HG03457 (cell line): ENCODE measurements around the gene KAZN.
"Not testable (repeated sequence)": the region's sequence is repeated elsewhere in the genome, so short reads cannot be mapped to it uniquely, and the experiment has no call there.

ENCODE experiments used
- ATAC-seq: cut with Tn5 transposase; IDR thresholded peaks from one replicate; pipeline ENCODE4 v1.9.1; 2021; ENCODE audit warnings: moderate number of reproducible peaks; ENCODE audit not compliant: unreplicated experiment

KAZN gene

GRCh38 chr1:14962407-14962806, 363.9 kb downstream of the KAZN start:
- ATAC-seq, result no peak

GRCh38 chr1:14963791-14964710, 365.6 kb downstream of the KAZN start:
- not testable (repeated sequence) for ATAC-seq

GRCh38 chr1:14964711-14965055, 366.2 kb downstream of the KAZN start:
- ATAC-seq, result no peak

DNA sequence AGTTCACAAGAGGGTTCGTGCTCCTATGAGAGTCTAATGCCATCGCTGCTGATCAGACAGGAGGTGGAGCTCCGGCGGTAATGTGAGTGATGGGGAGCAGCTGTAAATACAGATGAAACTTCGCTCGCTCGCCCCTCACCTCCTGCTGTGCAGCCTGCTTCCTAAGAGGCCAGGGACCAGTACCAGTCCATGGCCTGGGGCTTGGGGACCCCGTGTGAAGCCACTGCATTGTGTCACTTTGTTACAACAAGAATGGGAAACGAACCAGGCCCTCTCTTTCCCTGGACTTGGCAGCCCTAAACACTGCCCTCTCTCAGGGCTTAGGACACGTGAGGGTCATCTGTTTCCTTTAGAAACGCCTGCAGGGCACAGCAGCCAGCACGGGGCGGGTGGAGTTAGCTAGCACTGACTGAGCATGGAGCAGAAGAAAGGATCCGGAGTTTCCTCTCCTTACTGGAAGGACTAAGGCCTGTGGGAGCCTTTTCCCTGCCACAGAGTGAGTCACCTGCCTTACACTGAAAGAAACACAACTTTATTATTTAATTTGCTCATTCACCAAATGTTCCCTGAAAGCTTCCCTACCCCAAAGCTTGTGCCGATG, 369.9 kb downstream of the KAZN start:
- no peak for ATAC-seq

DNA sequence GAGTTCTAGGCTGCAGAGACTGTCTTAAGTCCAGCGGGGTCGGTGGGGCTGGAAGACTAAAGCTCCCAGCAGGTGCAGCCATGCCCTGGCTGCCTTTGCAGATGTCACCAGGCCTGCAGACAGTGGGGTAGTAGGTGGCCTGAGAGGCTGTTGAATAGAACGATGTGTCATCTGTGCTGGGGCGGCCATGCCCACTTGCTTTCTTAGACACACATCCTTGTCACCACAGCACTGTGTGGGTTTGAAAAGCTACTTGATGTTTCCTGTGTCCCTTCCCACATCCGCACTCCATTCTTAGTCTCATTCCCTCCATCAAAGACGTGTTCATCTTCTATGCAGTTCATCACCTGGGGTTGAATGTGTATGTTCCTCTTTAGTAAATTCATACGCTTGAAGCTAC, 370.5 kb downstream of the KAZN start:
- no peak for ATAC-seq

DNA sequence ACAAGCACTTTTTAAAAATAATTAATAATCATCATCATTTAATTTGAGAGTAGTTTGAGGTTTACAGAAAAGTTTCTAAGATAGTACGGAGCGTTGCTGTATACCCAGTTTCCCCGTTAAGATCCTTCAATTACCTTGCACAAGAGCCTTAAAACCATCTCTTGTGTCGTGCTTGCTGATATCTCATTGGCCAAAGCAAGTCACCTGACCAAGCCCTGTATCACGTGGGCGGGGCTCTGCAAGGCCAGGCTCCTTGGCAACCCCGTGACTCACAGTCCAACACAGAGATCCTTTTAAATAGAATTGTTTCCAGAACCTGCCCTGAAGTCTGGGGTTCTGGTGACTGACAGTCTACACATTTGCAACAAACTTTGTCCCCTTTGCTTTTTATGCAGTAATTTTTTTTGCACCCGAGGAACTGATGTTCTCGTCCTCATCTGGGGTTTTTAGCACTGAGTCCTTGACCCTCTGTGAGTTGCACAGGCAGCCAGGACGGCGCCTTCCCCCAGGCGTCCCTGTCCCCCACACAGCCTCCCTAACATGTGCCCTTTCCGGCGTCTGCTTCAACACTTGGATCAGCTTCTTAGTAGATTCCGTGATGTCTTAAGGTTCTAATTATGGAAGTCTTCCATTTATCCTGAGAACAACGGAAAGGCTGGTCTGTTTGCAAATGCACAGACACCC, 371.8 kb downstream of the KAZN start:
- no peak for ATAC-seq

DNA sequence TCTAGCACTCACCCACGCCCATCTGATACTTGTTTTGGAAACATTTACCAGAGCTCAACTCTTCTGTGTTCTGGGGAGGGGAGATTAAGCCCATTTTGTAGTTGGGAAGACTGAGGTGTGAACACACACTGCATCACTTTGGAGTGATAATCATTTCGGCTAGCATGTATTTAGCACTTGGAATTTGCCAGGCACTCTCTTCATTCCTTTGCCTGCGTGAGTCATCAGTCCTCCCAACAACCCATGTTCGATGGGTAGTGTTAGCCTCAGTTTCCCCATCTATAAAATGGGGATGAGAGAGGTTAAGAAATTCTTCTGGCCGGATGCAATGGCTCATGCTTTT, 372.3 kb downstream of the KAZN start:
- no peak for ATAC-seq

DNA sequence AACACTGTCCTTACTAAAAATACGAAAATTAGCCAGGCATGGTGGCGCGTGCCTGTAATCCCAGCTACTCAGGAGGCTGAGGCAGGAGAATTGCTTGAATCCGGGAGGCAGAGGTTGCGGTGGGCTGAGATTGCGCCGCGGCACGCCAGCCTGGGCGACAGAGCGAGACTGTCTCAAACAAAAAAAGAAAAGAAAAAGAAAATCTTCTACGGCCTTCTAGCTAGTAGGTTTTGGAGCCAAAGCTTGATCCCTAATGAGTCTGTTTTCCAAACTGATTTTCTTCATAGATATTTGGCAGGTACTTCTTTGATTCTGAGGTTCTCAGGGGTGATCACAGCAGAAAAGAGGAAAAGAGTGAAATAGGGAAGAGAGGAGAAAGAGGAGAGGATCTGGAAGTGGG, 372.7 kb downstream of the KAZN start:
- ATAC-seq, result no peak

DNA sequence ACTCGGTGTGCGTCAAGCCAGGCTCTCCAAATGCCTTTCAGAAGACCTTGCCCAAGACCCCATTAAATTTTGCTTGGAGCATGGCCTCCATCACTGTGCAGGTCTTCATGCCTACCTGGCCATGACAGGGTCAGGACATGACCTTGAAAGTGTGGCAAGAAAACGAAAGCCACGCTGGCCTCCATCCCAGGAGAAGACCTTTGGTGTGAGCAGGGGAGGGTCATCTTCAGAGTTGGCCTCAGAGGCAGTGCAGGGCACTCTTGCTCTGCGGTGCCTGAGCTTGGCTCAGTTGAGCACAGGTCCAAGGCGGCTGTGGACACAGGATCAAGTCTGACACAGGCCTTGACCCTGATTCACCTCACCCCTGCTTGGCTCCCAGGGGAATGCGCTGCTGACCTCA, 373.6 kb downstream of the KAZN start:
- no peak for ATAC-seq

GRCh38 chr1:14973773-14974172, 375.3 kb downstream of the KAZN start:
- no peak for ATAC-seq

DNA sequence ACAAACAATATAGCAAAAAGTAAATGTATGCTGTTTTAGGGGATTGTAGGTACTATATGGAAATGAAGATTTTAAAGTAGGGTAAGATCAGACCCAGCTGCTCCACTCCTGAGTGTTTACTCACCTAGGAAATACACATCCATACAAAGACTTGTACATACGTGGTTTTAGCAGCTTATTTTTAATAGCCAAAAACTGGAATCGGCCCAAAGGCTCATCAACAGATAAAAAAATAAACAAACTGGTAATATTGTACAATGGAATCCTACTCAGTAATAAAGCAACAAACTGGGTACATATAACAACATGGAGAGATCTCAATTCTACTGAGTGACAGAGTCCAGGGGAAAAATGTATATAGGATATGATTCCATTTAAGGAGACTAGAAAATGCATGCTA, 375.9 kb downstream of the KAZN start:
- ATAC-seq, result no peak

GRCh38 chr1:14975119-14975518, 376.6 kb downstream of the KAZN start:
- no peak for ATAC-seq

DNA sequence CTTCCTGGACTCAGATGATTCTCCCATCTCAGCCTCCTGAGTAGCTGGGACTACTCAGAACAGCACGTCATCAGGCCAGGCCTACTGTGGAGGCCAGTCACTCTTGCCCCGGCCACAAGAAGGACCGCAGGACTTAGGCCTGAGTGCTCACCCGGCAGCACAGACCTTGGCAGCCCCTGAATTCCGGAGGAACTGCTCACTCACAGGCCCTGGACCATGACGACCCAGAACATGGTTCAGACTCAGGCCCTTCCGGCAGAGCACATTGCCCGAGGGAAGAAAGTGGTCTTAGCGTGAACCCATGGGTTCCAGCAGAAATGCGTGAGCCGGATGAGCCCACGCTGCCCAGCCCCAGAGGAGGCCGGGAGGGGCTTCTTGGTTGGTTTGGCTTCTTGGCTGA, 377.8 kb downstream of the KAZN start:
- ATAC-seq, result no peak

DNA sequence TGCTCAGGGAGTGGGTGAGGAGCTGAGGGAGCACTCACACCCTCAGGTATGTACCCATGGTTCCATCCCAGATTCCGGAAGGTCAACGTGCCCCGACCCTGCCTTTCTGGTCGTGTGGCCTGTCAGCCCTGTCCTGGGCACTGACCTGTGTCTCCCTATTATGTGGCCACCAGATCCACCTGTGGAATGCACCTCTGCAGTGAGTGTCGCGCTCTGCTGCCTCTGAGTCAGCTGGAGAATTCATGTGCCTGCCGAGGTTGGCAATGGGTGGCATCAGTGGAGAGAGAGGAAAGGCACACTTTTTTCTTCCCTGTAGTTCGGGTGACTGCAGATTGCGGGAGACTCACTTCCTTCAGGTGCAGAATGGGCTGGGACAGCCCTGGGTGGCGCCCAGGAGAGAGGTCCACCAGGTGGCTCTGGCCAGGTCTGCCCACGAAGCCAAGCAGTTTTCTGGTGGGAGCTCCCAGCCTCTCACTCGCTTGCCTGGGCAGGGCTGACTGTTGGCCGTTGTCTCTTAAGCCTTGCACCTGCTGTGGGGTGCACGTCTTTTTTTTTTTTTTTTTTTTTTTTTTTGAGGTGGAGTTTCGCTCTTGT, 378.9 kb downstream of the KAZN start:
- ATAC-seq, result no peak

DNA sequence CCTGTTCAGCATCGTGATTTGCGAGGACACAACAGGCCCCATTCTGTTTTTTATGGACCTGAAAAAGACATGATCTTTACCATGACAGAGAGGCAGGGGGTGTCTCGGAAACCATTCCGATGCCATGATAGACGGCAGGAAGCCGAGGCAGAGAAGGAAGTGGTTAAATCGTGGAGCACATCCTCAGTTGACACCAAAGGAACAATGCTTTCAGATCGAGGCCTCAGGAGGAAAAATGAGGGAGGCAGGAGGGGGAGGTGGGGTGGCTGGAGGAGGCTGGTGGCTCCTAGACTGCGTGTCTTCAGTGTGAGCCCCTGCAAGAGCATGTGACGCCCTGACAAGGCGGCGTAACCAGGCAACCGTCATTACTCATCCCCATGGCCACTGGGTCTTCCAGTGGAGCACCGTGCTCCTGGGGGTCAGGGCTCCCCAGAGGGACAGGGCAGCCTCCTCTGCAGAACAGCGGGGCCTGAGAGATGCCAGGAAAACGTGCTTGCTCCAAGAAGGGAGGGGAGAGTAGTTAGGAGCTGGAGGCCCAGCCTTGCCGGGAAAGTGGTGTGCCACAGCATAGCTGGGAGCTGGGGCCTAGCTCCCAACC, 382.2 kb downstream of the KAZN start:
- ATAC-seq, result no peak

DNA sequence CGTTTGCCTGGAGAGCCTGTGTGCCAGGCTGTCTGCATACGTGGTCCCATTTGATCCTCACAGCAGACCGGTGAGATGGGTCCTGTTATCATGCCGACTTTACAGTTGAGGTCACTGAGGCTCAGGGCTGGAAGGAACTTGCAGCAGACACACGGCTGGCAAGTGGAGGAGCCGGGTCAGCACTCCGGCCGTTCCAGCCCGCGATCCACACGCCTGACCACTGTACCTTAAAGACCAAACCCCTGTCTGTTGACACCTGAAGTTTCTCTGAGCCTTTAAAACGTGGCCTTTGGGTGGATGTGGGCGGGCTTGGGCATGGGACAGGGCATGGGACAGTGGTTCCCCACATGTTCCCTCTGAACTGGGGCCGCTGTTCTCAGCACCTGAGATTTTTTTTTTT, 383.5 kb downstream of the KAZN start:
- ATAC-seq, result no peak

- ATAC-seq, result no peak
These were observed 384.8 kb downstream of the KAZN start for GRCh38 chr1:14983277-14983676.

- no peak for ATAC-seq
These were observed 387.7 kb downstream of the KAZN start for GRCh38 chr1:14986168-14986567.

GRCh38 chr1:14987829-14988603, 389.5 kb downstream of the KAZN start:
- ATAC-seq, result no peak

DNA sequence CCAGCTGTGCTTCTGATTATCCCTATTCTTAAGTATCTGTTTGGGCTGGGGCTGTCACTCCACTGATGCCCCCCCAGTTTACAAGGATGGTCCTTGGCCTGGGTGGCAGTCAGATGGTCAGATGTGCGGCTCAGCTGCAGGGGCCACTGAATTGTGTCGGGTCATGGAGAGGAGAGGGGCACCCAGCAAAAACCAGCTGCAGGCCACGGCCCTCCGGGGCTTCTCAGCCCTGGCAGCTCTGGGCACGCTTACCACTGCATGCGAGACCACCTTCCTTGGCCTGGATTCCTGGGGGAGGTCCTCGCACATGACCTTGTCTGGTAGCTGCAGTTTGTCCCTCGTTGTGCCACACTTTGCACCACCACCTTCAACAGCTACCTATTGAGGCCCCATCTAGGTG, 390.2 kb downstream of the KAZN start:
- ATAC-seq, result no peak
